Activated naive CD8-positive, alpha-beta T cell treated with anti-CD3 and anti-CD28 coated beads for 36 hours (primary cell): ENCODE measurements around the gene KCNJ10. TPM values are rescaled to one million over a fixed set of nuclear protein-coding genes. Genes with fewer than 3 reads are reported as not detected.

Source experiments
- DNase-seq: peaks from one replicate; pipeline ENCODE4 v3.0.0; 2021
- H3K27ac Mint-ChIP-seq: one replicate; pipeline ENCODE4 v1.8.0; 2022; ENCODE audit warnings: mild to moderate bottlenecking, moderate library complexity, mixed read lengths
- H3K27me3 Mint-ChIP-seq: one replicate; pipeline ENCODE4 v1.8.0; 2022; ENCODE audit warnings: mild to moderate bottlenecking, mixed read lengths
- H3K36me3 Mint-ChIP-seq: one replicate; pipeline ENCODE4 v1.8.0; 2021; ENCODE audit warnings: mild to moderate bottlenecking, mixed read lengths
- H3K4me1 Mint-ChIP-seq: one replicate; pipeline ENCODE4 v1.8.0; 2021; ENCODE audit warnings: mixed read lengths
- H3K4me3 Mint-ChIP-seq: one replicate; pipeline ENCODE4 v1.8.0; 2022; ENCODE audit warnings: mild to moderate bottlenecking, moderate library complexity, mixed read lengths
- H3K9me3 Mint-ChIP-seq: one replicate; pipeline ENCODE4 v1.8.0; 2022; ENCODE audit warnings: mixed read lengths
- total RNA-seq, 2 experiments: library from RNA; stranded (reverse); gene quantifications; one replicate each; pipeline ENCODE4 v1.2.3, GENCODE V29; 2021

Gene KCNJ10
- total RNA-seq, 2 experiments from 2014 or later = not detected

- H3K4me3 Mint-ChIP-seq = no peak overlapping the region
- no peaks in the 10 kb centered on the region for H3K36me3 Mint-ChIP-seq
- H3K4me1 Mint-ChIP-seq = peaks cover 7% of the 10 kb centered on the region
- no peaks in the 10 kb centered on the region for H3K9me3 Mint-ChIP-seq
- H3K27me3 Mint-ChIP-seq = no peaks in the 10 kb centered on the region
- DNase-seq = no peak
- no peak overlapping the region for H3K27ac Mint-ChIP-seq
Measured at GRCh38 chr1:160043543-160043942, 26.4 kb downstream of the KCNJ10 start.

- no peak for DNase-seq
- H3K36me3 Mint-ChIP-seq = no peaks in the 10 kb centered on the region
- H3K4me3 Mint-ChIP-seq = no peak overlapping the region
- H3K27me3 Mint-ChIP-seq = no peaks in the 10 kb centered on the region
- H3K4me1 Mint-ChIP-seq = no peaks in the 10 kb centered on the region
- no peaks in the 10 kb centered on the region for H3K9me3 Mint-ChIP-seq
- H3K27ac Mint-ChIP-seq = no peak overlapping the region
Measured at GRCh38 chr1:160040476-160040875, 29.5 kb downstream of the KCNJ10 start.

- Mint-ChIP-seq H3K27me3 (no peaks in the 10 kb centered on the region), H3K9me3 (no peaks in the 10 kb centered on the region), H3K36me3 (peaks cover 3% of the 10 kb centered on the region), H3K4me3 (peak overlapping the region; percentile 96), H3K4me1 (peaks cover 22% of the 10 kb centered on the region), H3K27ac (peak overlapping the region; percentile 89)
- no peak for DNase-seq
Measured at GRCh38 chr1:160032165-160032820, 37.7 kb downstream of the KCNJ10 start.

- Mint-ChIP-seq H3K4me3 (peak within 1 kb of the TSS; percentile 96), H3K36me3 (peaks cover 7% of the 10 kb centered on the region), H3K9me3 (no peaks in the 10 kb centered on the region), H3K27ac (peak within 1 kb of the TSS; percentile 89), H3K27me3 (no peaks in the 10 kb centered on the region), H3K4me1 (peaks cover 25% of the 10 kb centered on the region)
- peak; percentile 95 for DNase-seq
Measured at GRCh38 chr1:160031365-160032164, 38.4 kb downstream of the KCNJ10 start, which contains the start of gene PIGM. PIGM (minus strand) TSS chr1:160031990; CDS start chr1:160031739, 251 bp downstream.

- Mint-ChIP-seq H3K27ac (peak overlapping the region; percentile 89), H3K9me3 (no peaks in the 10 kb centered on the region), H3K4me3 (peak overlapping the region; percentile 96), H3K4me1 (peaks cover 25% of the 10 kb centered on the region), H3K27me3 (no peaks in the 10 kb centered on the region), H3K36me3 (peaks cover 7% of the 10 kb centered on the region)
- no peak for DNase-seq
Measured at GRCh38 chr1:160030657-160031364, 39.1 kb downstream of the KCNJ10 start.

GRCh38 chr1:160028426-160028825 lies 41.5 kb downstream of the KCNJ10 start:
- Mint-ChIP-seq H3K9me3 (no peaks in the 10 kb centered on the region), H3K4me3 (no peak overlapping the region), H3K4me1 (peaks cover 28% of the 10 kb centered on the region), H3K27ac (no peak overlapping the region), H3K36me3 (peaks cover 7% of the 10 kb centered on the region), H3K27me3 (no peaks in the 10 kb centered on the region)
- no peak for DNase-seq

GRCh38 chr1:160025314-160025713 lies 44.6 kb downstream of the KCNJ10 start:
- no peaks in the 10 kb centered on the region for H3K9me3 Mint-ChIP-seq
- peaks cover 16% of the 10 kb centered on the region for H3K4me1 Mint-ChIP-seq
- H3K36me3 Mint-ChIP-seq = peaks cover 7% of the 10 kb centered on the region
- no peak overlapping the region for H3K27ac Mint-ChIP-seq
- H3K27me3 Mint-ChIP-seq = no peaks in the 10 kb centered on the region
- no peak overlapping the region for H3K4me3 Mint-ChIP-seq
- DNase-seq = no peak

GRCh38 chr1:160024195-160024905 lies 45.6 kb downstream of the KCNJ10 start:
- Mint-ChIP-seq H3K36me3 (peaks cover 7% of the 10 kb centered on the region), H3K9me3 (no peaks in the 10 kb centered on the region), H3K4me3 (no peak overlapping the region), H3K27ac (no peak overlapping the region), H3K4me1 (peaks cover 12% of the 10 kb centered on the region), H3K27me3 (no peaks in the 10 kb centered on the region)
- no peak for DNase-seq

GRCh38 chr1:160022330-160023310 lies 47.3 kb downstream of the KCNJ10 start:
- H3K36me3 Mint-ChIP-seq = peaks cover 5% of the 10 kb centered on the region
- H3K27ac Mint-ChIP-seq = no peak overlapping the region
- no peak overlapping the region for H3K4me3 Mint-ChIP-seq
- peaks cover 8% of the 10 kb centered on the region for H3K4me1 Mint-ChIP-seq
- no peaks in the 10 kb centered on the region for H3K9me3 Mint-ChIP-seq
- H3K27me3 Mint-ChIP-seq = no peaks in the 10 kb centered on the region
- no peak for DNase-seq

- Mint-ChIP-seq H3K36me3 (no peaks in the 10 kb centered on the region), H3K4me3 (no peak overlapping the region), H3K9me3 (no peaks in the 10 kb centered on the region), H3K27ac (no peak overlapping the region), H3K4me1 (peaks cover 5% of the 10 kb centered on the region), H3K27me3 (no peaks in the 10 kb centered on the region)
- DNase-seq = no peak
Measured at GRCh38 chr1:160021376-160022074, 48.4 kb downstream of the KCNJ10 start.

GRCh38 chr1:160020196-160020595 lies 49.8 kb downstream of the KCNJ10 start:
- Mint-ChIP-seq H3K9me3 (no peaks in the 10 kb centered on the region), H3K4me3 (no peak overlapping the region), H3K36me3 (no peaks in the 10 kb centered on the region), H3K27me3 (no peaks in the 10 kb centered on the region), H3K27ac (no peak overlapping the region), H3K4me1 (peaks cover 3% of the 10 kb centered on the region)
- DNase-seq = no peak

GRCh38 chr1:160018900-160019299 lies 51.1 kb downstream of the KCNJ10 start:
- Mint-ChIP-seq H3K4me1 (peaks cover 2% of the 10 kb centered on the region), H3K36me3 (no peaks in the 10 kb centered on the region), H3K27ac (no peak overlapping the region), H3K4me3 (no peak overlapping the region), H3K9me3 (no peaks in the 10 kb centered on the region), H3K27me3 (no peaks in the 10 kb centered on the region)
- no peak for DNase-seq

GRCh38 chr1:160018347-160018746 lies 51.6 kb downstream of the KCNJ10 start:
- no peaks in the 10 kb centered on the region for H3K36me3 Mint-ChIP-seq
- no peaks in the 10 kb centered on the region for H3K27me3 Mint-ChIP-seq
- peaks cover 2% of the 10 kb centered on the region for H3K4me1 Mint-ChIP-seq
- H3K27ac Mint-ChIP-seq = no peak overlapping the region
- no peak overlapping the region for H3K4me3 Mint-ChIP-seq
- no peak for DNase-seq
- no peaks in the 10 kb centered on the region for H3K9me3 Mint-ChIP-seq
